HG02885 (cell line): ENCODE results near the gene PPAT.

Experiments
- ATAC-seq: cut with Tn5 transposase; IDR thresholded peaks from one replicate; pipeline ENCODE4 v1.9.1; 2021; ENCODE audit warnings: mild to moderate bottlenecking; ENCODE audit not compliant: unreplicated experiment, poor library complexity

Gene PPAT

GRCh38 chr4:56438766-56439165 is 3.4 kb upstream of the PPAT start:
- no peak for ATAC-seq

- ATAC-seq = peak; percentile 23
Measured at GRCh38 chr4:56434599-56435139, 746 bp downstream of the PPAT start.

GRCh38 chr4:56433280-56433679 is 2.1 kb downstream of the PPAT start:
- ATAC-seq = no peak

- no peak for ATAC-seq
Measured at GRCh38 chr4:56430203-56430602, 5.2 kb downstream of the PPAT start.

GRCh38 chr4:56427179-56427578 is 8.2 kb downstream of the PPAT start:
- no peak for ATAC-seq

- ATAC-seq = peak; percentile 76
Measured at GRCh38 chr4:56426273-56426672, 9.1 kb downstream of the PPAT start.

- ATAC-seq = no peak
Measured at GRCh38 chr4:56425518-56425917, 9.9 kb downstream of the PPAT start.

GRCh38 chr4:56424697-56425514 is 10.5 kb downstream of the PPAT start:
- no peak for ATAC-seq

GRCh38 chr4:56424176-56424575 is 11.2 kb downstream of the PPAT start:
- ATAC-seq = no peak

GRCh38 chr4:56417396-56417795 is 18.0 kb downstream of the PPAT start:
- no peak for ATAC-seq

GRCh38 chr4:56416349-56416748 is 19.1 kb downstream of the PPAT start:
- no peak for ATAC-seq

GRCh38 chr4:56414135-56414670 is 21.2 kb downstream of the PPAT start:
- no peak for ATAC-seq

GRCh38 chr4:56410247-56411062 is 25.0 kb downstream of the PPAT start:
- ATAC-seq = no peak

GRCh38 chr4:56409511-56410090 is 25.8 kb downstream of the PPAT start:
- ATAC-seq = no peak

GRCh38 chr4:56408978-56409377 is 26.4 kb downstream of the PPAT start:
- ATAC-seq = no peak

GRCh38 chr4:56406151-56406550 is 29.3 kb downstream of the PPAT start:
- no peak for ATAC-seq

GRCh38 chr4:56405016-56405415 is 30.4 kb downstream of the PPAT start:
- no peak for ATAC-seq

GRCh38 chr4:56400560-56400959 is 34.9 kb downstream of the PPAT start:
- no peak for ATAC-seq

- no peak for ATAC-seq
Measured at GRCh38 chr4:56391270-56391669, 44.1 kb downstream of the PPAT start.

GRCh38 chr4:56389558-56389957 is 45.9 kb downstream of the PPAT start:
- ATAC-seq = no peak

GRCh38 chr4:56388306-56388705 is 47.1 kb downstream of the PPAT start:
- ATAC-seq = no peak
